ENCODE results near the gene NCKAP5.

GRCh38 chr2:133503323-133503722 lies 64.9 kb downstream of the NCKAP5 start:
- TF ChIP-seq CTCF (IDR thresholded peaks at IDR 0.05) (no peak), POLR2A (IDR thresholded peaks at IDR 0.05) (no peak), POLR2AphosphoS5 (IDR thresholded peaks at IDR 0.05) (no peak)

All from prostate gland (tissue), 2 donors.